Activated T-cell treated with anti-CD3 and anti-CD28 coated beads, Interleukin-2, amount 50 U/mL, for 24 hours (primary cell): ENCODE data around the gene RPL38.

Source experiments
- DNase-seq: peaks from one replicate; pipeline ENCODE4 v3.0.0-alpha.2; 2020
- H3K27ac Mint-ChIP-seq: 2 replicates; pipeline ENCODE4 v1.8.0; 2020; ENCODE audit warnings: mild to moderate bottlenecking, mixed read lengths
- H3K27me3 Mint-ChIP-seq: 2 replicates; pipeline ENCODE4 v1.8.0; 2020; ENCODE audit warnings: mixed read lengths
- H3K36me3 Mint-ChIP-seq: 2 replicates; pipeline ENCODE4 v1.8.0; 2020; ENCODE audit warnings: low read depth, mixed read lengths
- H3K4me1 Mint-ChIP-seq: 2 replicates; pipeline ENCODE4 v1.8.0; 2020; ENCODE audit warnings: low read depth, mixed read lengths
- H3K4me3 Mint-ChIP-seq: 2 replicates; pipeline ENCODE4 v1.8.0; 2020; ENCODE audit warnings: mild to moderate bottlenecking, moderate library complexity, mixed read lengths
- H3K9me3 Mint-ChIP-seq: 2 replicates; pipeline ENCODE4 v1.8.0; 2020; ENCODE audit warnings: mixed read lengths

The RPL38 gene

DNA sequence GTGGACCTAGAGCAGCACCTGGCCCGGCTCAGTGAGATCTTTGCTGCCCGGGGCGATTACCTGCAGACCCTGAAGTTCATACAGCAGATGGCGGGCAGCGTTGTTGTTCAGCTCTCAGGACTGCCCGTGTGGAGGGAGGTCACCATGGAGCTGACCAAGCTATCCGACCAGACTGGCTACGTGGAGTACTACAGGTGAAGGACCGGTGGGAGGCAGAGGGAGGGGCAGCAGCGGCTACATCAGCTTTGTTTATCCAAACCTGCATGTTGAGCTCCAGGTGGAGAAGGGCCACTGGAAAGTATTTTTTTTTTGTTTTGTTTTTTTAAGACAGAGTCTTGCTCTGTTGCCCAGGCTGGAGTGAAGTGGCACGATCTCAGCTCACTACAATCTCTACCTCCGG lies 33.8 kb downstream of the RPL38 start:
- no peak overlapping the region for H3K27ac Mint-ChIP-seq
- no peaks in the 10 kb centered on the region for H3K27me3 Mint-ChIP-seq
- no peak overlapping the region for H3K4me3 Mint-ChIP-seq
- H3K4me1 Mint-ChIP-seq: no peaks in the 10 kb centered on the region
- no peak for DNase-seq
- no peaks in the 10 kb centered on the region for H3K9me3 Mint-ChIP-seq
- H3K36me3 Mint-ChIP-seq: peaks cover 8% of the 10 kb centered on the region

DNA sequence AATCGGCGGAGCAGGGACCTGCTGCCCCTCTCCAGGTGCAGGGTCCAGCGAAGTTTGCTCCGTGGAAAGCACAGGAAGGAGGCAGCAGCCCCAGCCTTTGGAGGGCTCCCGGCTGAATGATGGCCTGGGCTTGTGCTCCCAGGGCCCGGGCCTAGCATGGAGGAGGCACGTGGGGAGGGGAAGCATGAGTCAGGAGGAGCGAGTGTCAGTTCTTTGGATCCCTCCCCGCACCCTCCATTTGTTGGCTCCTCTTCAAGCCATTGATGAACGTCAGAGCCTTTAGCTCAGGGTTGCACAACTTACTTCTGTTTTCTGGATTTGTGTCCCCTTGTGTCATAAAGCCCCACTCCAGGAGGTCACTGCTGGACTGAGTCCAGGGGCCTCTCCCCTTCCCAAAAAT lies 35.7 kb downstream of the RPL38 start:
- no peaks in the 10 kb centered on the region for H3K9me3 Mint-ChIP-seq

DNA sequence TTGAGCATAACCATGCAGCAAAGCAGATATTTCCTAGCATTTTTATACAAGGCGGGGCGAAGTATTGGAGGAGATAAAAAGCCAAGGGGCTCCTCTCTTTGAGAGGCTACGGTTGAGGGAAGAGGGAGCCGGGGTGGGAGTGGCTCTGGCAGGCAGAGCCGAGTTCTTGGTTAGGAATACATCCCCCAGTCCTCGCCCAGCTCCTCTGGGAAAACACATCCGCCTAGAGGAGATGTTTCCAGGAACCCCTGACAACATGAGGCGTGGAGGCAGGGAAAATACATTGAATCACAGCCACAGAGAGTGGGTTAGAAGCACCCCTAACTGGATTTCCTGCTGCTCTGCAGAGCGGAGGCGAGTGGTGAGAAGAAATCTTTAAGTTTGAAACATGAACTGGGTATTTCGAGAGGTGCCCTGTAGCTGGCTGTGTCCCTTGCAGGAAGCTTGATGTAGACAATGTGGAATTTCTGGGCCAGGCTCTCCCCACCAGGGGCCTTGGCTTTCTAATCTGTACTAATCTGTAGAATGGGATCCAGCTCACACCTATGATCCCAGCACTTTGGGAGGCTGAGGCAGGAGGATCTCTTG lies 37.2 kb downstream of the RPL38 start:
- Mint-ChIP-seq H3K27me3 (no peaks in the 10 kb centered on the region), H3K36me3 (peaks cover 4% of the 10 kb centered on the region)
- DNase-seq: no peak

More for the DNA sequence above, 35.7 kb downstream of the RPL38 start:
- H3K4me3 Mint-ChIP-seq: no peak overlapping the region
- no peaks in the 10 kb centered on the region for H3K27me3 Mint-ChIP-seq
- H3K27ac Mint-ChIP-seq: no peak overlapping the region
- H3K36me3 Mint-ChIP-seq: peaks cover 4% of the 10 kb centered on the region
- H3K4me1 Mint-ChIP-seq: no peaks in the 10 kb centered on the region
- no peak for DNase-seq

DNA sequence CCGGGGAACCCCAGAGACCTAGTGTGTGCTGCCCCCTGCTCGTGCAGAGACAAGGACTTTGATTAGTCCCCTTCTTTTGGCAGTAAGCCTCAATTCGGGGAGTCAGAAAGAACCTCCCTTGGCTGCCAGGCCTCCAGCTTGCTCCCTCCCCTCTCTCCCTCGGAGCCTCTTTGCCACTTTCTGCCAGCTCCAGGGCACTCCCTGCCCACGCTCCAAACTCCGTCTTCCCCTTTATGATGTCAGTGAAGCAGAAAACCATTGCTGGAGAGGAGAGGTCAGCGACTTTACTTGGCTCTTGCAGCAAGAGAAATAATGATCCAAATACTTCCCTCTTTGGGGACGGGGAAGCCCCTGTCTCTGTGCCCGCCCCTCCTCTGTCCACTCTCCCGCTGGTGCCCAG lies 38.0 kb downstream of the RPL38 start:
- DNase-seq: no peak
- H3K27ac Mint-ChIP-seq: no peak overlapping the region
- no peaks in the 10 kb centered on the region for H3K4me1 Mint-ChIP-seq
- H3K4me3 Mint-ChIP-seq: no peak overlapping the region
- H3K27me3 Mint-ChIP-seq: no peaks in the 10 kb centered on the region
- no peaks in the 10 kb centered on the region for H3K9me3 Mint-ChIP-seq
- peaks cover 4% of the 10 kb centered on the region for H3K36me3 Mint-ChIP-seq

More for the DNA sequence above, 37.2 kb downstream of the RPL38 start:
- Mint-ChIP-seq H3K4me1 (no peaks in the 10 kb centered on the region), H3K9me3 (no peaks in the 10 kb centered on the region), H3K27ac (no peak overlapping the region), H3K4me3 (no peak overlapping the region)

DNA sequence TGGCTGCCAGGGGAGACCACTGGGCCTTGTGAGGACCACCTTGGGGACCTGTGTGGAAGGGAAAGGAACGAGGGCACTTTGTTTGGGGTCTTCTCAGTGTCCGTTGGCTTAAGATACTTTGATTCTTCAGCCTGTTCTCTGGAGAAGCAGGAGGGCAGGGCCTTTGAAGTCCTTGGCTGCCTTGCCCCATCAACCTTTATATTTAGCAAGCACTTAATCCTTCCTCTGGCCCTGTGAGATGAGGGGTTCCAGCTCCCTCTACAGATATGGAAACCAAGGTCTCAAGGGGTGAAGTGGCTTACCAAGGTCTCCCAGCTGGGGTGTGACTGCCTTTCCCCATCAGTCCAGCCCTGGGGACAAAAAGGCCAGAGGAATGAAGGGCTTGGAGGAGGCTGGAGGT lies 38.4 kb downstream of the RPL38 start:
- no peak overlapping the region for H3K4me3 Mint-ChIP-seq
- H3K27me3 Mint-ChIP-seq: no peaks in the 10 kb centered on the region
- H3K36me3 Mint-ChIP-seq: peaks cover 4% of the 10 kb centered on the region
- H3K4me1 Mint-ChIP-seq: no peaks in the 10 kb centered on the region
- H3K27ac Mint-ChIP-seq: no peak overlapping the region
- no peaks in the 10 kb centered on the region for H3K9me3 Mint-ChIP-seq
- no peak for DNase-seq

DNA sequence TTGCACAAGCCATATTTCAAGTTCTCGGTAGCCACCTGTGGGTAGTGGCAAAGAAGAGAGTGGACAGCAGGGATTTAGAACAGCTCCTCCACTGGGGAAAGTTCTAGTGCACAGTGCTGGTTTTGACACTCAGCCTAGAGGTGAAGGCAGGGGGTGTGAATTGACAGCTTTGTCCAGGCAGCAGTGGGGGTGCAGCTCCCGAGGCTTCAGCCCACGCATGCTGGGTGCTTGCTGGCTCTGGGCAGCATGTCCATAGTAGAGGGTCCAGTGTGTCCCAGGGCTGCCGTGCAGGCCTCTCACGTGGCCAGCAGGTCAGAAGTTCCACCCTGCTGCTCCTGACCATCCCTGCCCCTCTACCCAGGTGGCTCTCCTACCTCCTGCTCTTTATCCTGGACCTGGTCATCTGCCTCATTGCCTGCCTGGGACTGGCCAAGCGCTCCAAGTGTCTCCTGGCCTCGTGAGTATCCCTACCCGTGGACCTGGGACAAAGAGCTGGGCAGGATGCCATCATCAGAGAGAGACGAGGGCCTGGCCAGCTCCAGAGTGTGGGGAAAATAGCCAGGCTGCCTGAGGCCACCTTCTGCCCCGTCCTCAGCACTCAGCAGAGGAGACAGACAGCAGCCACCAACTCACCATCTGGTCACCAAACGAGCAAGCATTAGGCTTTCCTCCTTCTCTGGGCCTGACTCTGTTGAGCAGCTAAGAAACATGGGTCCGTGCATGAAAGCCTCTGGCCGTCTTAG lies 39.7 kb downstream of the RPL38 start:
- H3K27me3 Mint-ChIP-seq: no peaks in the 10 kb centered on the region
- no peak overlapping the region for H3K4me3 Mint-ChIP-seq
- H3K4me1 Mint-ChIP-seq: no peaks in the 10 kb centered on the region
- no peaks in the 10 kb centered on the region for H3K9me3 Mint-ChIP-seq
- DNase-seq: no peak
- H3K36me3 Mint-ChIP-seq: peaks cover 4% of the 10 kb centered on the region
- H3K27ac Mint-ChIP-seq: no peak overlapping the region

DNA sequence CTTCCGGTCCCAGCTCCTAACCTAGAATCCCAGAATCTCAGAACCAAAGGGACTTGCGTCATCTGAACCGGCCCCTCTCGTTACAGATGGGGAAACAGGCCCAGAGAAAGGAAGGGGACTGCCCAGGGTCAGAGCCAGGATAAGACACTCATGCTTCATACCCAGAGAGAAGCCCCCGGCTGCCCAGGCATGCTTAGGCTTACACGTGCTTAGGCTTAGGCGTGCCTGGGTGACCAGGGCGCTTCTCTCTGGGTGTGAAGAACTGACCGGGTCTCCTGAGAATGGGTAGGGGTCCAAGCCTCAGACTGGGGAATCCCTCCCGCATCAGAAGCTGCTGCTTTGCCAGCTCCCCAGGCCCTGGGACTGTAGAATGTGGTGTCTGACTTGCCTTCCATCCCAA lies 40.6 kb downstream of the RPL38 start:
- Mint-ChIP-seq H3K4me1 (no peaks in the 10 kb centered on the region), H3K27me3 (no peaks in the 10 kb centered on the region), H3K36me3 (peaks cover 4% of the 10 kb centered on the region), H3K27ac (no peak overlapping the region), H3K4me3 (no peak overlapping the region), H3K9me3 (no peaks in the 10 kb centered on the region)
- DNase-seq: no peak

DNA sequence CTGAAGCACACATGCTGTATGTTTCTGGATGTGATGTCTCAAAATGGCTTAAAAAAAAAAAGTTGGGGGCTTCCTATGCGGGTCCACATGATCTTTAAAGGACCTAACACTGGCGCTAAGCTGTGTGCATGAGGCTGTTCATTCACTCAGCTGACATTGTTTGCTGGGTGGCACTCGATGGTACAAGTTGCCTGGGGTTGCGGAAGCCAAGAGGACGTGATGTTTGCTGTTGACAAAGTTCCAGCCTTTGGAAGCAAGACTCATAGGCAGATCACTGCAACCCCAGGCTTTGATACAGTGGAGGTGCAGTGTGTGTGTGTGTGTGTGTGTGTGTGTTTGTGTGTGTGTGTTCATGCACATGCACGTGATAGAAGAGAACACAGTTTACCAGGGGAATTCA lies 41.1 kb downstream of the RPL38 start:
- no peaks in the 10 kb centered on the region for H3K4me1 Mint-ChIP-seq
- no peak overlapping the region for H3K27ac Mint-ChIP-seq
- no peaks in the 10 kb centered on the region for H3K9me3 Mint-ChIP-seq
- no peak overlapping the region for H3K4me3 Mint-ChIP-seq
- no peak for DNase-seq
- peaks cover 3% of the 10 kb centered on the region for H3K36me3 Mint-ChIP-seq
- H3K27me3 Mint-ChIP-seq: no peaks in the 10 kb centered on the region

DNA sequence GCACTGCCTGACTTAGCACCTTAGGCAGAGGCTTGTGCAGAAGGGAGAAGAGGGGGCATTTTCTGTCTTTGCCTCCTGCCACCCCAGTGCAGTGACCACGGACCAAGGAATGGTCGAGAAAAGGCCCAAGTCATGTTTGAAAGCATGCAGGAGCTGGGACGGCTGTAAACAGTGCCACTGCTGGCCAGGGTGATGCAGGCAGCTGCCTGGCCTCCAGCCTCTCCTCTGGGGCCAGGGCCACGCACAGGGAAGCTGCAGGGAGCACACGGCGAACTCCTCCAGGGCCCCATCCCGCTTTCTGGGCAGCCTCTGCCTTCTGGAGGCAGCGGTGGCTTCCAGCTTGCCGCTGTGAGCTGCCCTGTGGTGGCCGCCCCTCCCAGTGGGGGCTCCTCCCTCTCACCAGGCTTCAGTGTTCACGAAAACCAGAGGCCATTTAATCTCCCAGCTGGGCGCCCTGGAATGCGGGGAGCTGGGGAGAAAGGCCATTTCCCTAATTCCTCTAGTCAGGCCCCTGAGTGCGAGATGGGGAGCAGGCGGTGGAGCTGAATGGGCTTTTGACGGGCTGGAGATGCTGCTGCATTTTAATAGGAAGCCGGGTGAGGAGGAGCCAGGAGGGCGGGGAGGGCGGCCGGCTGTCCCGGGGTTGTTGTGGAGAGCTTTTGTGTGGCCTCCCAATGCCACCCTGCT lies 41.8 kb downstream of the RPL38 start:
- no peaks in the 10 kb centered on the region for H3K9me3 Mint-ChIP-seq
- no peaks in the 10 kb centered on the region for H3K4me1 Mint-ChIP-seq
- no peaks in the 10 kb centered on the region for H3K27me3 Mint-ChIP-seq
- no peak overlapping the region for H3K4me3 Mint-ChIP-seq
- H3K36me3 Mint-ChIP-seq: no peaks in the 10 kb centered on the region
- no peak for DNase-seq
- peak overlapping the region; percentile 47 for H3K27ac Mint-ChIP-seq

DNA sequence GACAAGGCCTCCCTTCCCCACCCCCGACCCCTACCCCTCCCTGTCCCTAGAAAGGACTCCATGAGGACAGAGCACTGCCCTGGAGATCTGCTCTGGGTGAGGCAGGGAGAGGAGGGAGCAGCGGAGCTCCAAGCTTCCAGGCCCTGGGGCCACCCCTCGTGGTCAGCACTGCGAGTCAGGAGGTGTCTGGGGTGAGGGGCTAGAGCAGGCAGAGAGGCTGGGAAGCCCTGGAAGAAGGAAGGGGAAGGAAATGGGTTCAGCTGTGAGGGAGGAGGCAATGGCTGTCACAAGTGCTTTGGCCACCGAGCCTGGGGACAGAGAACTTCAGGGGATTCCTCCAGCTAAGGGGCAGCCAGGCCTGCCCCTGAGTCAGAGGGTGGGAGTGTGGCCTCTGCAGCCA lies 42.4 kb downstream of the RPL38 start:
- Mint-ChIP-seq H3K4me1 (no peaks in the 10 kb centered on the region), H3K27me3 (no peaks in the 10 kb centered on the region), H3K36me3 (no peaks in the 10 kb centered on the region), H3K27ac (no peak overlapping the region), H3K9me3 (no peaks in the 10 kb centered on the region), H3K4me3 (no peak overlapping the region)
- DNase-seq: no peak

DNA sequence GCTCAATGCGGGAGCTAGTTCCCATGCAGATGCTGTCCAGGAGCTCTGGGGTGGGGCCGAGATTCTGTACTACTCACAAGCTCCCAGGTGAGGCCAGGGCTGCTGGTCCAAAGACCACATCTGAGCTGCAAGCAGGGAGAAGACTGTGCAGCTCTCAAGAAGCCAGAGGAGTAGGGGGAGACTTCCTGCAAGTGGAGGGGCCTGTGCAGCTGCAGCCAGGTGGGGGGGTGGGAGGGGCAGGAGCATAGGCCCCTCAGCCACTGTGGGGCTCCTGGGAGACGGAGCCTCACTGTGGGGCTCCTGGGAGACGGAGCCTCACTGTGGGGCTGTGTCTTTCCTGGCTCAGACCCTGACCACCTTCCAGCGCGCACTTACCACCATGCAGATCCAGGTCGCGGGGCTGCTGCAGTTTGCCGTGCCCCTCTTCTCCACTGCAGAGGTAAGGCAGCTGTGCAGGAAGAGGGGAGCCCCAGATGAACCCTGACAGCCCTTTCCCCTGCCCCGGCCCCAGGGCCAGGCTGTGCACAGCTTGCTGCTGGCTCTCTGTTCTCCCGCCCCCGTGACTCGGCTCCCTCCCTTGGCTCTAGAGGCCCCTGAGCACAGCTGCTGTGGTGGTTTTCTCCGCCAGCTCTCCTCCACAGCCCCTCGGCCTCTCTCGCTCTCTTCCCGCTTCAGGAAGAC lies 46.3 kb downstream of the RPL38 start:
- Mint-ChIP-seq H3K9me3 (no peaks in the 10 kb centered on the region), H3K36me3 (peaks cover 4% of the 10 kb centered on the region), H3K27me3 (no peaks in the 10 kb centered on the region), H3K4me3 (no peak overlapping the region), H3K27ac (no peak overlapping the region), H3K4me1 (no peaks in the 10 kb centered on the region)
- no peak for DNase-seq

DNA sequence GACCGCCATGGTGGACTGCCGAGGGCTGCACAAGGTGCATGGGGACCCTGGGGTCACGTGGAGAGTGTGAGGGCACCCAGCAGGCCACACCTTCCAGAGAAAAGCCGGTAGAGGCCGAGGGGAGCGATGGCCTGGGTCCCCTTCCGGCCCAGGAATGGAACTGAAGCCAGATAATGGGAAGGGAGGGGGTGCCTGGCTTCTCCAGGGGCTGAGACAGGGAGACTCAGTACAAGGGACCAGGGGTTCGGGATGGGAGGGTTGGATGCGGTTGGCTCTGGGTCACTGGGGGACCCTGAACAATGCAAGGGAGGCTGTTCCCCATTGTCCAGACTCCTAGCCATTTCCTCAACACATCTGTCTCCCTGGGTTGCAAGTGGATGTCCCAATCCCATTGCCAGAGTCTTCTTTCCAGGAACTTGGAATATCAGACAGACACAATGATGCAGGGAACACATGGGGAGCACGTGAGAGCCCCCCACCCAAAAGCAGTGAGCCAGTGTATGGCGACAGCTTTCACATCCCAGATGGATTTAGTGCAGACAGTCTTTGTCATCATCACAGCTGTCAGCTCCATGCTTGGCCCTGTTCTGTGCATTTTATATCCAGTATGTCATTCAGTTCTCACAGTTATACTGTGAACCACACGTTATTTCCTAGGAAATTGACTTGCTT lies 47.0 kb downstream of the RPL38 start:
- DNase-seq: no peak
- Mint-ChIP-seq H3K36me3 (peaks cover 4% of the 10 kb centered on the region), H3K4me3 (no peak overlapping the region), H3K27me3 (no peaks in the 10 kb centered on the region), H3K4me1 (no peaks in the 10 kb centered on the region), H3K27ac (no peak overlapping the region), H3K9me3 (no peaks in the 10 kb centered on the region)

DNA sequence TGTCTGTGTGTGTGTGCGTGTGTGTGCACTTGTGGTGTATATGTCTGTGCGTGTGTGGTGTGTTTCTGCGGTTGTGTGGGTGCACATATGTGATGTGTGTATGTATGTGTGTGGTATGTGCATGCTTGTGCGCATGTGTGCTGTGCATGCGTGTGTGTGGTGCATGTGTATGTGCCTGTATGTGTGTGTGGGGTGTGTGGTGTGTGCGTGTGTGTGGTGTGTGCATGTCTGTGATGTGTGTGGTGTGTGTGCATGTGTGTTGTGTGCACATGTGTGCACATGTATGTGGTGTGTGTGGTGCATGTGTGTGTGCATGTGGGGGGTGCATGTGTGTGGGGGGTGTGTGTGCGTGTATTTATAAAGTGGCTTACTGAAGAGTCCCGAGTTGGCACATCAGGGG lies 47.6 kb downstream of the RPL38 start:
- peaks cover 4% of the 10 kb centered on the region for H3K36me3 Mint-ChIP-seq
- no peaks in the 10 kb centered on the region for H3K4me1 Mint-ChIP-seq

DNA sequence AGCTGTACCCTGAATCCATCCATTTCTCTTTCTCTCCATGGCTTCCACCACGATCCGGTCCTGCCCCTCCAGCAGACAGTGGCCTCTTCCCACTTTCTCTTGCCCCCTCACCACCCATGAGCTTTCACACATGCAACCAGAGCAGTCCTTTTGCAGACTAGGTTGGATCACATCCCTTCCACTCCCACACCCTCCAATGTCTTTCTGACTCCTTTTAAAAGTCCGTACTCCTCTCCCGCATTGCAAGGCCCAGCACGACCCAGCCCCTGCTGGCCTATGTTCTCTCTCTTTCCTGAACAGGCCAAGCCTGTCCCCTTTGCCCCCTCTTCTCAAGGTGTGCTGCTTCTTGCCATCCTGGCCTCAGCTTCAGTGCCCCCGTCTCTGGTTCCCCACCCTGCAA lies 48.1 kb downstream of the RPL38 start:
- no peaks in the 10 kb centered on the region for H3K27me3 Mint-ChIP-seq
- no peaks in the 10 kb centered on the region for H3K9me3 Mint-ChIP-seq
- H3K36me3 Mint-ChIP-seq: peaks cover 4% of the 10 kb centered on the region
- no peak overlapping the region for H3K27ac Mint-ChIP-seq
- H3K4me1 Mint-ChIP-seq: no peaks in the 10 kb centered on the region
- DNase-seq: no peak
- H3K4me3 Mint-ChIP-seq: no peak overlapping the region

More for the DNA sequence above, 47.6 kb downstream of the RPL38 start:
- Mint-ChIP-seq H3K27me3 (no peaks in the 10 kb centered on the region), H3K4me3 (no peak overlapping the region), H3K27ac (no peak overlapping the region), H3K9me3 (no peaks in the 10 kb centered on the region)
- DNase-seq: no peak
